WTC11 (cell line): ENCODE results near the gene COG5. TPM values are rescaled to one million over a fixed set of nuclear protein-coding genes. Genes with fewer than 3 reads are reported as not detected.

Experiments used
- ATAC-seq: fragments of 200-7000 bp; cut with Tn5 transposase; 2 replicates; pipeline ENCODE4 v1.10.0; 2021; ENCODE audit warnings: mild to moderate bottlenecking, moderate library complexity
- CTCF ChIA-PET: fragments of 300-600 bp; sonication (Branson Sonifier 250); formaldehyde crosslinking; loops from one replicate; lab custom pipeline; 2021; ENCODE audit warnings: antibody characterized with exemption; lab: Charles Lee
- POLR2A ChIA-PET: fragments of 350-600 bp; sonication (Branson Sonifier 250); formaldehyde crosslinking; loops from one replicate; lab custom pipeline; 2021; ENCODE audit warnings: antibody characterized with exemption; lab: Charles Lee
- DNase-seq: peaks from one replicate; pipeline ENCODE4 v3.0.0; 2021; ENCODE audit warnings: low spot score
- H3K27ac Mint-ChIP-seq: 2 replicates; pipeline ENCODE4 v1.8.0; 2021; ENCODE audit warnings: mixed read lengths
- H3K27me3 Mint-ChIP-seq: 2 replicates; pipeline ENCODE4 v1.8.0; 2021; ENCODE audit warnings: low read depth, mild to moderate bottlenecking, moderate library complexity, mixed read lengths
- H3K36me3 Mint-ChIP-seq: 2 replicates; pipeline ENCODE4 v1.8.0; 2021; ENCODE audit warnings: mixed read lengths
- H3K4me1 Mint-ChIP-seq: 2 replicates; pipeline ENCODE4 v1.8.0; 2022; ENCODE audit warnings: mixed read lengths
- H3K4me3 Mint-ChIP-seq: 2 replicates; pipeline ENCODE4 v1.8.0; 2021; ENCODE audit warnings: mild to moderate bottlenecking, moderate library complexity, mixed read lengths
- H3K9me3 Mint-ChIP-seq: 2 replicates; pipeline ENCODE4 v1.8.0; 2021; ENCODE audit warnings: mixed read lengths
- ELF4 ChIP-seq: sonication (generic); formaldehyde crosslinking; IDR thresholded peaks from 2 replicates; pipeline ENCODE4 v1.8.1; 2022; ENCODE audit warnings: low read depth, mild to moderate bottlenecking, moderate library complexity, missing genetic modification reagents
- ESRRA ChIP-seq: sonication (generic); formaldehyde crosslinking; IDR thresholded peaks from 2 replicates; pipeline ENCODE4 v1.8.1; 2022; ENCODE audit warnings: mild to moderate bottlenecking, missing genetic modification reagents, borderline replicate concordance
- ETV6 ChIP-seq: sonication (generic); formaldehyde crosslinking; IDR thresholded peaks from 2 replicates; pipeline ENCODE4 v1.8.1; 2022; ENCODE audit warnings: mild to moderate bottlenecking, missing genetic modification reagents
- FOXP1 ChIP-seq: sonication (generic); formaldehyde crosslinking; IDR thresholded peaks from 2 replicates; pipeline ENCODE4 v1.8.0; 2022; ENCODE audit warnings: missing genetic modification reagents, mild to moderate bottlenecking, moderate library complexity, borderline replicate concordance
- GABPB1 ChIP-seq: sonication (generic); formaldehyde crosslinking; IDR thresholded peaks from 2 replicates; pipeline ENCODE4 v1.8.1; 2023; ENCODE audit warnings: mild to moderate bottlenecking, missing genetic modification reagents
- JUN ChIP-seq: sonication (generic); formaldehyde crosslinking; IDR thresholded peaks from 2 replicates; pipeline ENCODE4 v1.8.0; 2023; ENCODE audit warnings: mild to moderate bottlenecking, missing genetic modification reagents
- KAT7 ChIP-seq: sonication (generic); formaldehyde crosslinking; IDR thresholded peaks from 2 replicates; pipeline ENCODE4 v1.8.1; 2023; ENCODE audit warnings: missing genetic modification reagents, mild to moderate bottlenecking, borderline replicate concordance
- NR1H2 ChIP-seq: sonication (generic); formaldehyde crosslinking; IDR thresholded peaks from 2 replicates; pipeline ENCODE4 v1.9.0; 2021; ENCODE audit warnings: mild to moderate bottlenecking, moderate library complexity, missing genetic modification reagents
- NR3C1 ChIP-seq: sonication (generic); formaldehyde crosslinking; conservative IDR thresholded peaks from 2 replicates; pipeline ENCODE4 v1.8.1; 2023; ENCODE audit warnings: low read depth, mild to moderate bottlenecking, missing genetic modification reagents
- PRRX2 ChIP-seq: fragments of 250-450 bp; sonication (Bioruptor Pico); IDR thresholded peaks from 2 replicates; pipeline ENCODE4 v1.8.0; 2021; ENCODE audit warnings: mild to moderate bottlenecking
- RELA ChIP-seq: sonication (generic); formaldehyde crosslinking; IDR thresholded peaks from 2 replicates; pipeline ENCODE4 v1.8.1; 2022; ENCODE audit warnings: missing genetic modification reagents, mild to moderate bottlenecking, borderline replicate concordance
- SMAD3 ChIP-seq: sonication (generic); formaldehyde crosslinking; IDR thresholded peaks from 2 replicates; pipeline ENCODE4 v1.8.0; 2022; ENCODE audit warnings: missing genetic modification reagents, mild to moderate bottlenecking, borderline replicate concordance
- SMAD4 ChIP-seq: sonication (generic); formaldehyde crosslinking; IDR thresholded peaks from 2 replicates; pipeline ENCODE4 v1.8.0; 2022; ENCODE audit warnings: mild to moderate bottlenecking, missing genetic modification reagents
- SOX15 ChIP-seq: fragments of 250-450 bp; sonication (Bioruptor Pico); IDR thresholded peaks from 2 replicates; pipeline ENCODE4 v1.9.0; 2021; ENCODE audit warnings: mild to moderate bottlenecking
- TEAD1 ChIP-seq: sonication (generic); formaldehyde crosslinking; IDR thresholded peaks from 2 replicates; pipeline ENCODE4 v1.8.0; 2022; ENCODE audit warnings: mild to moderate bottlenecking, missing genetic modification reagents
- ZNF232 ChIP-seq: sonication (generic); formaldehyde crosslinking; IDR thresholded peaks from 2 replicates; pipeline ENCODE4 v1.8.0; 2022; ENCODE audit warnings: mild to moderate bottlenecking, missing genetic modification reagents
- ZNF423 ChIP-seq: fragments of 250-450 bp; sonication (Bioruptor Pico); IDR thresholded peaks from 2 replicates; pipeline ENCODE4 v2.1.2; 2022; ENCODE audit warnings: mild to moderate bottlenecking, moderate library complexity
- total RNA-seq: library from RNA; stranded (reverse); gene quantifications from 3 replicates; pipeline ENCODE4 v1.2.3, GENCODE V29; 2021
- TF ChIP-seq, protein P1 (sequence below): sonication (generic); formaldehyde crosslinking; IDR thresholded peaks from 2 replicates; pipeline ENCODE4 v1.8.1; 2022; ENCODE audit warnings: mild to moderate bottlenecking, moderate library complexity, missing genetic modification reagents
- TF ChIP-seq, protein P2 (sequence below): fragments of 250-450 bp; sonication (Bioruptor Pico); conservative IDR thresholded peaks from 2 replicates; pipeline ENCODE4 v1.9.0; 2021; ENCODE audit warnings: mild to moderate bottlenecking
- TF ChIP-seq, protein P3 (sequence below): sonication (generic); formaldehyde crosslinking; IDR thresholded peaks from 2 replicates; pipeline ENCODE4 v1.8.1; 2022; ENCODE audit warnings: low read depth, missing genetic modification reagents, borderline replicate concordance
- TF ChIP-seq, protein P4 (sequence below): sonication (generic); formaldehyde crosslinking; IDR thresholded peaks from 2 replicates; pipeline ENCODE4 v1.8.0; 2023; ENCODE audit warnings: mild to moderate bottlenecking, missing genetic modification reagents

The COG5 gene
- total RNA-seq, 1 experiment from 2014 or later, result 23.8 TPM

DNA sequence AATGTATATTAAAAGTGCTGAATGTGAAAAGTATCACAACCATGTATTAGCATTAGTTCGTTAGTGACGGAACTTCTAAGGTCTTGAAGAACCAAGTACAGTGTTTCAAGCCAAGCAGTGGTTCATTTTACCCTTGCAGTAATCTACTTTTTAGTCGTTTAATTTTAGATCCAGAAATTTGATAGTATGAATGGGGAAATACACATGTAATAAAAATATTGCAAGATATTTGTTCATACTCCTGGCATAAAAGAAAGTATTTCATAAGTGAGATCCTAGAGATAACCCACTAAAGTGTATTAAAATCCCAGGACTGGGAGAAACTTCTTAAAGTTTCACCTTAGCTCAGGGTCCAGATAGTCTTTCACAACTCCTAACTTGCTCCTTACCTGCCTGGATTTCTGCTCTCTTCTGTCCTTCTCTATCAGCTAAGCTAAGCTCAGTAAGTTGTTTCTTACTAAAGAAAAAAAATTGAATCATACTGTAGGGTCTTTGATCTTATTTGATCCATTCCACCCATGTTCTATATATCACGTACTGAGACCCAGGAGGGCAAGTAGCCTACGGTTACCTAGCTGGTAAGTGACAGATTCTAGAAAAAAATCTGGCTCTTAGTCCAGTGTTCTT, 17.8 kb upstream of the COG5 start (continued):
- TF ChIP-seq TEAD1 (CRISPR knock-in tag), result no peak
- no peak for TF ChIP-seq SMAD3 (CRISPR knock-in tag)
- TF ChIP-seq SOX15, result no peak

DNA sequence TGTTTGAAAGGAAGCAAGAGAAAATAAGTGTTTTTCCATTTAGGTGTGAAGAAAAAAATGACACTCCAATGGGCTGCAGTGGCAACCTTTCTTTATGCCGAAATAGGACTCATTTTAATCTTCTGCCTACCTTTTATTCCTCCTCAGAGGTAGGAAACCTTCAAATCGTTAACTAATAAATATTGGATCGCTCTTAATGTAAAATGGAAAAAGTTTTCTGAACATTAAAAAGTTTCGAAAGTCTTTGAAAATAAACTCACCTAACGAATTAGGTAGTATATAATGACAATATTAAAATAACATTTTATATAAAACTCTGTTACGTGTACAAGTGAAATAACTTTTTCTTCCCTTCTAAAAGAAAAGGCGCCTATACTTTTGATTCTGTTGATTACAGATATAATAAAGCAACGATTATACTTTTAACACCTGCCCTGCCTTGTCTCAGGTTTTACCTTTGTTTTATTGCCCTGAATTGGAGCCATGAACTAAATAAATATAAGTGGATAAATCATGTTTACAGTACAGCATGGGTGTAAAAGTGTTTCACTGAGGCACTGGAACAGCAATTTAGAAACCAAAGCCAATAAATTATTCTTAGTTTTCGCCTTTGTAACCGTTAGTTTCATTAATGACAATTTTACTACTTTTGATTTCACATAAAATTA, 17.1 kb upstream of the COG5 start:
- peak overlapping the region; percentile 76 for H3K4me3 Mint-ChIP-seq
- no peak overlapping the region for H3K27ac Mint-ChIP-seq
- H3K9me3 Mint-ChIP-seq, result no peaks in the 10 kb centered on the region
- H3K4me1 Mint-ChIP-seq, result no peaks in the 10 kb centered on the region
- H3K27me3 Mint-ChIP-seq, result no peaks in the 10 kb centered on the region
- POLR2A ChIA-PET, result interaction anchor here (1.0 kb wide), 1 partner anchor 17 kb away, joined by 9 read pairs; the partner anchor contains the start of genes COG5 and DUS4L
- CTCF ChIA-PET, result no interaction called here
- DNase-seq, result no peak
- peaks cover 6% of the 10 kb centered on the region; the same call in 1 of the 2 replicates for H3K36me3 Mint-ChIP-seq
- no peak for ATAC-seq
- TF ChIP-seq RELA (no peak), ZNF232 (no peak), PRRX2 (no peak), ESRRA (no peak)
- TF ChIP-seq, protein P1, sequence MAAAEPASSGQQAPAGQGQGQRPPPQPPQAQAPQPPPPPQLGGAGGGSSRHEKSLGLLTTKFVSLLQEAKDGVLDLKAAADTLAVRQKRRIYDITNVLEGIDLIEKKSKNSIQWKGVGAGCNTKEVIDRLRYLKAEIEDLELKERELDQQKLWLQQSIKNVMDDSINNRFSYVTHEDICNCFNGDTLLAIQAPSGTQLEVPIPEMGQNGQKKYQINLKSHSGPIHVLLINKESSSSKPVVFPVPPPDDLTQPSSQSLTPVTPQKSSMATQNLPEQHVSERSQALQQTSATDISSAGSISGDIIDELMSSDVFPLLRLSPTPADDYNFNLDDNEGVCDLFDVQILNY (CRISPR knock-in tag), result no peak
- TF ChIP-seq, all 79 proteins: peak for 0

DNA sequence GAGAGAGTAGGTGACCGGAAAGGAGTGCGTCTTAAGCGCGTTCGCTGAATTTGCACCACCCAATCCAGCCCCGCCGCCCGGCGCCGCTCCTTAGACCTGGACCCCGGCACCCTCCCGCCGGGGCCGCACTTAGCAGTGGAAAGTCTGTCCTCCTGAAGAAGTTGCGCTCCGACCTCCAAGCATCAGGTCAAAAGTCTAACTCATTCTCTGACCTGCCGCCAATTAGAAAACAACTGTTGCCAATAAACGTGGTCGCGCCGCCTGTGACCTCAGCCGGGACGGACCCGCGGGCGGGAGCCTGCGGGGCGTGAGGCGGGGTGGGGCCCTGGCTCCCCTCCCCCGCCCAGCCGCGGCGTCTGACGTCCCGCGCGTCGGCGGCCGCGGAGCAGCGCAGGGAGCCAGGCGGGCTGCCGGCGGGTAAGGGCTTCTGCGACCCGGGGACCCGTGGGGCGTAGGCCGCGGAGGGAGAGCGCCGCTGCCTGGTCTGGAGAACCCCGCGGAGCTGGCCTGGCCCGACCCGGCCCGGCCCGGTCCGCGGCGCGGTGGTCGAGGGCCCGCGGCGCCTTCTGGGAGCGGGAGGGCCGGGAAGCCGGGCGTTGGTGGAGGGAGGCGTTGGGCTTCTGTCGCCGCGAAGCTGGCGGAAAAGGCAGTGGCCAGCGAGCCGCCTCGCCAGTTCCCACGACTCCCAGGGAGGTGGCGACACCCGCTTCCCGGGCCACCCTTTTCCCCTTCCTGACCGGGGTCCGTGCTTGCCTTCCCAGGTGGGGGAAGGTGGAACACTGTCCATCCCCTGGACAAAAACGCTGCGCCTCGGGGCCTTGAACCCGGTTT, 16.4 kb upstream of the COG5 start, which contains the start of gene BCAP29:
Gene BCAP29, plus strand, starts transcription at position 362 of the 831 bp plus-strand sequence. CDS start 527 bp downstream, outside the sequence.
- POLR2A ChIA-PET, result interaction anchor here (0.5 to 1.0 kb wide), 3 partner anchors 16 to 380 kb away, joined by 3 to 9 read pairs (median 3); partner anchors contain the start of genes COG5 and DUS4L
- ATAC-seq, result peak; percentile 89
- H3K36me3 Mint-ChIP-seq, result peaks cover 13% of the 10 kb centered on the region
- no peaks in the 10 kb centered on the region for H3K27me3 Mint-ChIP-seq
- no peaks in the 10 kb centered on the region for H3K4me1 Mint-ChIP-seq
- DNase-seq, result peak; percentile 74
- CTCF ChIA-PET, result no interaction called here
- peak within 1 kb of the TSS; percentile 91 for H3K27ac Mint-ChIP-seq
- H3K4me3 Mint-ChIP-seq, result peak within 1 kb of the TSS; percentile 89
- H3K9me3 Mint-ChIP-seq, result no peaks in the 10 kb centered on the region
- TF ChIP-seq SMAD4 (CRISPR knock-in tag) (peak; percentile 23; the same call in 1 of the 2 replicates), ELF4 (CRISPR knock-in tag) (0 out of 2 replicates have a peak, but pooled peaks have one; percentile 60), ESRRA (0 out of 2 replicates have a peak, but pooled peaks have one; percentile 65), TEAD1 (CRISPR knock-in tag) (peak; percentile 48; the same call in 1 of the 2 replicates), NR3C1 (CRISPR knock-in tag) (no peak), KAT7 (peak; percentile 86; the same call in 1 of the 2 replicates), NR1H2 (CRISPR knock-in tag) (no peak), JUN (CRISPR knock-in tag) (peak; percentile 57; the same call in 1 of the 2 replicates), FOXP1 (CRISPR knock-in tag) (peak; percentile 85), ZNF423 (0 out of 2 replicates have a peak, but pooled peaks have one; percentile 5), GABPB1 (CRISPR knock-in tag) (0 out of 2 replicates have a peak, but pooled peaks have one; percentile 11), RELA (peak; percentile 89; the same call in 1 of the 2 replicates), ETV6 (CRISPR knock-in tag) (peak; percentile 25; the same call in 1 of the 2 replicates)
- TF ChIP-seq, protein P2, sequence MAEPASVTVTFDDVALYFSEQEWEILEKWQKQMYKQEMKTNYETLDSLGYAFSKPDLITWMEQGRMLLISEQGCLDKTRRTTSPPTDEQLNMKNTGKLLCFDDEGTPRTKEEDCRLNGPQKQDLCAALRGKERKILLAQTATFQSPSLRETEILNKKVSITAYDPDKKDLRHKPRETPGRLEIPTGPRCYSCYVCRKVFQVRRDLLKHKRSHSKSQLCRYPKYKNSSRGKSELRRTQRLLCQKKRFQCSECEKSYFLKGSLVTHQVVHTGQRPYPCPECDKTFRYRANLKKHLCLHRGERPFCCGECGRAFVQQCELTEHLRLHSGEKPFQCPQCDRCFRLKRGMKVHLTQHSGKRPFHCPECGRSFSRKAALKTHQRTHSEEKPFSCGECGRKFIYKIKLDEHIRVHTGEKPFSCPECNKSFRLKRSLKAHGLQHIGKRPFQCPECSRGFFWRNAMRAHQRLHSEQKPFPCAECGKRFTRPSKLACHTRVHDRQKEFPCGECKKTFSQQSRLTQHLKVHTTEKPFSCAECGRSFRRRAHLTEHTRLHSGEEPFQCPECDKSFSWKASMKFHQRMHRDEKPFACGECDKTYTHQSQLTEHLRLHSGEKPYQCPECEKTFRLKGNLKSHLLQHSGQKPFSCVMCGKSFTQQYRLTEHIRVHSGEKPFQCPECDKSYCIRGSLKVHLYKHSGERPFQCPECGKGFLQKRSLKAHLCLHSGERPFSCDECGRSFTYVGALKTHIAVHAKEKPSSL (CRISPR knock-in tag), result no peak
- TF ChIP-seq, protein P3, sequence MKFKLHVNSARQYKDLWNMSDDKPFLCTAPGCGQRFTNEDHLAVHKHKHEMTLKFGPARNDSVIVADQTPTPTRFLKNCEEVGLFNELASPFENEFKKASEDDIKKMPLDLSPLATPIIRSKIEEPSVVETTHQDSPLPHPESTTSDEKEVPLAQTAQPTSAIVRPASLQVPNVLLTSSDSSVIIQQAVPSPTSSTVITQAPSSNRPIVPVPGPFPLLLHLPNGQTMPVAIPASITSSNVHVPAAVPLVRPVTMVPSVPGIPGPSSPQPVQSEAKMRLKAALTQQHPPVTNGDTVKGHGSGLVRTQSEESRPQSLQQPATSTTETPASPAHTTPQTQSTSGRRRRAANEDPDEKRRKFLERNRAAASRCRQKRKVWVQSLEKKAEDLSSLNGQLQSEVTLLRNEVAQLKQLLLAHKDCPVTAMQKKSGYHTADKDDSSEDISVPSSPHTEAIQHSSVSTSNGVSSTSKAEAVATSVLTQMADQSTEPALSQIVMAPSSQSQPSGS (CRISPR knock-in tag), result no peak
- TF ChIP-seq, protein P1 (CRISPR knock-in tag), result peak; percentile 85; the same call in 1 of the 2 replicates
- TF ChIP-seq, protein P4, sequence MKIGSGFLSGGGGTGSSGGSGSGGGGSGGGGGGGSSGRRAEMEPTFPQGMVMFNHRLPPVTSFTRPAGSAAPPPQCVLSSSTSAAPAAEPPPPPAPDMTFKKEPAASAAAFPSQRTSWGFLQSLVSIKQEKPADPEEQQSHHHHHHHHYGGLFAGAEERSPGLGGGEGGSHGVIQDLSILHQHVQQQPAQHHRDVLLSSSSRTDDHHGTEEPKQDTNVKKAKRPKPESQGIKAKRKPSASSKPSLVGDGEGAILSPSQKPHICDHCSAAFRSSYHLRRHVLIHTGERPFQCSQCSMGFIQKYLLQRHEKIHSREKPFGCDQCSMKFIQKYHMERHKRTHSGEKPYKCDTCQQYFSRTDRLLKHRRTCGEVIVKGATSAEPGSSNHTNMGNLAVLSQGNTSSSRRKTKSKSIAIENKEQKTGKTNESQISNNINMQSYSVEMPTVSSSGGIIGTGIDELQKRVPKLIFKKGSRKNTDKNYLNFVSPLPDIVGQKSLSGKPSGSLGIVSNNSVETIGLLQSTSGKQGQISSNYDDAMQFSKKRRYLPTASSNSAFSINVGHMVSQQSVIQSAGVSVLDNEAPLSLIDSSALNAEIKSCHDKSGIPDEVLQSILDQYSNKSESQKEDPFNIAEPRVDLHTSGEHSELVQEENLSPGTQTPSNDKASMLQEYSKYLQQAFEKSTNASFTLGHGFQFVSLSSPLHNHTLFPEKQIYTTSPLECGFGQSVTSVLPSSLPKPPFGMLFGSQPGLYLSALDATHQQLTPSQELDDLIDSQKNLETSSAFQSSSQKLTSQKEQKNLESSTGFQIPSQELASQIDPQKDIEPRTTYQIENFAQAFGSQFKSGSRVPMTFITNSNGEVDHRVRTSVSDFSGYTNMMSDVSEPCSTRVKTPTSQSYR (CRISPR knock-in tag), result peak; percentile 76; the same call in 1 of the 2 replicates
